Measurements from ENCODE around the gene AZIN2. TPM values are rescaled to one million over a fixed set of nuclear protein-coding genes. Genes with fewer than 3 reads are reported as not detected.

Gene AZIN2
- total and polyA plus RNA-seq, 10 of the 15 experiments (the other 5 are each of a cell fraction or from before 2014, with no cell fraction given) = 0.02 to 0.85 (median 0.23) TPM

DNA sequence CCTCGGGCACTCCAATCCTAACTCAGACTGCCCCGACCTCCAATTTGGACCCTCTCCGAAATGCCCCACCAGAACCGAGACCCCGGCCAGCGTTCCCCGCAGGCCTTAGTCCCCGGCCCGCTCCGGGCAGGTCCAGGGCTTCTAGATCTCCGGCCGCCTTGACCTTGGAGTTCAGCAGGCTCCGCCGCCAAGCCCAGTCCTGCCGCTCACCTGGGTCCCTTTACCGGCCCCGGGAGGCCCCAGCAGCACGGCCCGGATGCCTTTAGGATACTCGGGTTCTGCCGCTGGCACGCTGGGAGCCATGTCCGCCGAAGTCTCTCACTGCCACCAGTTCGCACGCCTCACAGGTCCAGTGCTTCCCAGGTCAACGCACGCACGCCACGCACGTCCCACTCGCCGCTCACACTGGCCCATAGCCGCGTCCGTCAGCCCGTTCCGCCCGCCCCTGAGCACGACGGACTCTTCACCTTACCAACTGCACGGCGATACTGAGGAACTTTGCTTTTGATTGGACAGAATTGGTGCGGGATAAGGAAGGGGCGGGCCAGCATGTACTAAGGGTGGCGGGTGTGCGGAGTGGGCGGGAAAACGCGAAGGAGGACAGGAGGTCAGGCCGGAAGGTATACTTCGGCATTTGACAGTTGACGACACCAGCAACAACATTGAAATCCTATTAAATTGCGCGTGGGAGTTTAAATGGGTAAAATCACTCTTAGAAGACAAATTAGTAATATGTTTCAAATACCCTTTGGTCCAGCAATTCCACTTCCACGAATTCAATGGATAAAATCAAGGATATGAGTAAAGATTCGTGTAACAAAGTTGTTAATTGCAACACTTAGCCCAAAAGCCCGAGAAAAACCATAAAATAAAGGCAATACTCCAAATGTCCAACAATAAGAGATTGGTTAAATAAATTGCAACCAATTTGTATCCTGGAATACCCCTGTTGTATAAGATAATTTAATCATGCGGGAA is 44.1 kb upstream of the AZIN2 start, which contains the start of gene AK2 (continued):
- TF ChIP-seq, protein P1, sequence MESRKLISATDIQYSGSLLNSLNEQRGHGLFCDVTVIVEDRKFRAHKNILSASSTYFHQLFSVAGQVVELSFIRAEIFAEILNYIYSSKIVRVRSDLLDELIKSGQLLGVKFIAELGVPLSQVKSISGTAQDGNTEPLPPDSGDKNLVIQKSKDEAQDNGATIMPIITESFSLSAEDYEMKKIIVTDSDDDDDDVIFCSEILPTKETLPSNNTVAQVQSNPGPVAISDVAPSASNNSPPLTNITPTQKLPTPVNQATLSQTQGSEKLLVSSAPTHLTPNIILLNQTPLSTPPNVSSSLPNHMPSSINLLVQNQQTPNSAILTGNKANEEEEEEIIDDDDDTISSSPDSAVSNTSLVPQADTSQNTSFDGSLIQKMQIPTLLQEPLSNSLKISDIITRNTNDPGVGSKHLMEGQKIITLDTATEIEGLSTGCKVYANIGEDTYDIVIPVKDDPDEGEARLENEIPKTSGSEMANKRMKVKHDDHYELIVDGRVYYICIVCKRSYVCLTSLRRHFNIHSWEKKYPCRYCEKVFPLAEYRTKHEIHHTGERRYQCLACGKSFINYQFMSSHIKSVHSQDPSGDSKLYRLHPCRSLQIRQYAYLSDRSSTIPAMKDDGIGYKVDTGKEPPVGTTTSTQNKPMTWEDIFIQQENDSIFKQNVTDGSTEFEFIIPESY (IDR thresholded peaks at IDR 0.05) = peak; percentile 52; the same call in 1 of the 2 replicates
- TF ChIP-seq, protein P2, sequence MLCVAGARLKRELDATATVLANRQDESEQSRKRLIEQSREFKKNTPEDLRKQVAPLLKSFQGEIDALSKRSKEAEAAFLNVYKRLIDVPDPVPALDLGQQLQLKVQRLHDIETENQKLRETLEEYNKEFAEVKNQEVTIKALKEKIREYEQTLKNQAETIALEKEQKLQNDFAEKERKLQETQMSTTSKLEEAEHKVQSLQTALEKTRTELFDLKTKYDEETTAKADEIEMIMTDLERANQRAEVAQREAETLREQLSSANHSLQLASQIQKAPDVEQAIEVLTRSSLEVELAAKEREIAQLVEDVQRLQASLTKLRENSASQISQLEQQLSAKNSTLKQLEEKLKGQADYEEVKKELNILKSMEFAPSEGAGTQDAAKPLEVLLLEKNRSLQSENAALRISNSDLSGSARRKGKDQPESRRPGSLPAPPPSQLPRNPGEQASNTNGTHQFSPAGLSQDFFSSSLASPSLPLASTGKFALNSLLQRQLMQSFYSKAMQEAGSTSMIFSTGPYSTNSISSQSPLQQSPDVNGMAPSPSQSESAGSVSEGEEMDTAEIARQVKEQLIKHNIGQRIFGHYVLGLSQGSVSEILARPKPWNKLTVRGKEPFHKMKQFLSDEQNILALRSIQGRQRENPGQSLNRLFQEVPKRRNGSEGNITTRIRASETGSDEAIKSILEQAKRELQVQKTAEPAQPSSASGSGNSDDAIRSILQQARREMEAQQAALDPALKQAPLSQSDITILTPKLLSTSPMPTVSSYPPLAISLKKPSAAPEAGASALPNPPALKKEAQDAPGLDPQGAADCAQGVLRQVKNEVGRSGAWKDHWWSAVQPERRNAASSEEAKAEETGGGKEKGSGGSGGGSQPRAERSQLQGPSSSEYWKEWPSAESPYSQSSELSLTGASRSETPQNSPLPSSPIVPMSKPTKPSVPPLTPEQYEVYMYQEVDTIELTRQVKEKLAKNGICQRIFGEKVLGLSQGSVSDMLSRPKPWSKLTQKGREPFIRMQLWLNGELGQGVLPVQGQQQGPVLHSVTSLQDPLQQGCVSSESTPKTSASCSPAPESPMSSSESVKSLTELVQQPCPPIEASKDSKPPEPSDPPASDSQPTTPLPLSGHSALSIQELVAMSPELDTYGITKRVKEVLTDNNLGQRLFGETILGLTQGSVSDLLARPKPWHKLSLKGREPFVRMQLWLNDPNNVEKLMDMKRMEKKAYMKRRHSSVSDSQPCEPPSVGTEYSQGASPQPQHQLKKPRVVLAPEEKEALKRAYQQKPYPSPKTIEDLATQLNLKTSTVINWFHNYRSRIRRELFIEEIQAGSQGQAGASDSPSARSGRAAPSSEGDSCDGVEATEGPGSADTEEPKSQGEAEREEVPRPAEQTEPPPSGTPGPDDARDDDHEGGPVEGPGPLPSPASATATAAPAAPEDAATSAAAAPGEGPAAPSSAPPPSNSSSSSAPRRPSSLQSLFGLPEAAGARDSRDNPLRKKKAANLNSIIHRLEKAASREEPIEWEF (IDR thresholded peaks at IDR 0.05; ENCODE audit: insufficient replicate concordance, low read depth, low read length) = no peak
- TF ChIP-seq KLF5 (IDR thresholded peaks at IDR 0.05; ENCODE audit: partially characterized antibody) (peak; percentile 96), HDAC2 (IDR thresholded peaks at IDR 0.05) (no peak), ZNF622 (IDR thresholded peaks at IDR 0.05) (no peak), SRF (IDR thresholded peaks at IDR 0.05; ENCODE audit: low read depth in 2 of 2, low read length in 2 of 2) (no peak), TCF7 (IDR thresholded peaks at IDR 0.05; ENCODE audit: borderline replicate concordance) (no peak), IKZF2 (IDR thresholded peaks at IDR 0.05) (peak; percentile 28 to 76; a peak in 3 of 4 replicates), DPF2 (IDR thresholded peaks at IDR 0.05) (peak; percentile 100), EED (IDR thresholded peaks at IDR 0.05; ENCODE audit: low read depth) (no peak; the same call in 1 of the 2 replicates)
- TF ChIP-seq, protein P3, sequence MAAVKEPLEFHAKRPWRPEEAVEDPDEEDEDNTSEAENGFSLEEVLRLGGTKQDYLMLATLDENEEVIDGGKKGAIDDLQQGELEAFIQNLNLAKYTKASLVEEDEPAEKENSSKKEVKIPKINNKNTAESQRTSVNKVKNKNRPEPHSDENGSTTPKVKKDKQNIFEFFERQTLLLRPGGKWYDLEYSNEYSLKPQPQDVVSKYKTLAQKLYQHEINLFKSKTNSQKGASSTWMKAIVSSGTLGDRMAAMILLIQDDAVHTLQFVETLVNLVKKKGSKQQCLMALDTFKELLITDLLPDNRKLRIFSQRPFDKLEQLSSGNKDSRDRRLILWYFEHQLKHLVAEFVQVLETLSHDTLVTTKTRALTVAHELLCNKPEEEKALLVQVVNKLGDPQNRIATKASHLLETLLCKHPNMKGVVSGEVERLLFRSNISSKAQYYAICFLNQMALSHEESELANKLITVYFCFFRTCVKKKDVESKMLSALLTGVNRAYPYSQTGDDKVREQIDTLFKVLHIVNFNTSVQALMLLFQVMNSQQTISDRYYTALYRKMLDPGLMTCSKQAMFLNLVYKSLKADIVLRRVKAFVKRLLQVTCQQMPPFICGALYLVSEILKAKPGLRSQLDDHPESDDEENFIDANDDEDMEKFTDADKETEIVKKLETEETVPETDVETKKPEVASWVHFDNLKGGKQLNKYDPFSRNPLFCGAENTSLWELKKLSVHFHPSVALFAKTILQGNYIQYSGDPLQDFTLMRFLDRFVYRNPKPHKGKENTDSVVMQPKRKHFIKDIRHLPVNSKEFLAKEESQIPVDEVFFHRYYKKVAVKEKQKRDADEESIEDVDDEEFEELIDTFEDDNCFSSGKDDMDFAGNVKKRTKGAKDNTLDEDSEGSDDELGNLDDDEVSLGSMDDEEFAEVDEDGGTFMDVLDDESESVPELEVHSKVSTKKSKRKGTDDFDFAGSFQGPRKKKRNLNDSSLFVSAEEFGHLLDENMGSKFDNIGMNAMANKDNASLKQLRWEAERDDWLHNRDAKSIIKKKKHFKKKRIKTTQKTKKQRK (IDR thresholded peaks at IDR 0.05; ENCODE audit: low read depth, low read length) = peak; percentile 96
- TF ChIP-seq, protein P4, sequence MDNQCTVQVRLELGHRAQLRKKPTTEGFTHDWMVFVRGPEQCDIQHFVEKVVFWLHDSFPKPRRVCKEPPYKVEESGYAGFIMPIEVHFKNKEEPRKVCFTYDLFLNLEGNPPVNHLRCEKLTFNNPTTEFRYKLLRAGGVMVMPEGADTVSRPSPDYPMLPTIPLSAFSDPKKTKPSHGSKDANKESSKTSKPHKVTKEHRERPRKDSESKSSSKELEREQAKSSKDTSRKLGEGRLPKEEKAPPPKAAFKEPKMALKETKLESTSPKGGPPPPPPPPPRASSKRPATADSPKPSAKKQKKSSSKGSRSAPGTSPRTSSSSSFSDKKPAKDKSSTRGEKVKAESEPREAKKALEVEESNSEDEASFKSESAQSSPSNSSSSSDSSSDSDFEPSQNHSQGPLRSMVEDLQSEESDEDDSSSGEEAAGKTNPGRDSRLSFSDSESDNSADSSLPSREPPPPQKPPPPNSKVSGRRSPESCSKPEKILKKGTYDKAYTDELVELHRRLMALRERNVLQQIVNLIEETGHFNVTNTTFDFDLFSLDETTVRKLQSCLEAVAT (IDR thresholded peaks at IDR 0.05) = no peak
